GM12874 (cell line): ENCODE measurements around the gene SCN3B.

Experiments used
- CTCF ChIP-seq: IDR thresholded peaks from 2 replicates; pipeline ENCODE4 v1.5.1; 2011; ENCODE audit warnings: low read depth, mild to moderate bottlenecking, control low read depth, low read length, moderate library complexity; ENCODE audit not compliant: insufficient read depth

Gene SCN3B

GRCh38 chr11:123694551-123694950, 40.1 kb upstream of the SCN3B start:
- TF ChIP-seq CTCF, result no peak

- TF ChIP-seq CTCF, result no peak
Measured at GRCh38 chr11:123692961-123693360, 38.5 kb upstream of the SCN3B start.

GRCh38 chr11:123690485-123690884, 36.1 kb upstream of the SCN3B start:
- no peak for TF ChIP-seq CTCF

- TF ChIP-seq CTCF, result no peak
Measured at GRCh38 chr11:123684601-123685000, 30.2 kb upstream of the SCN3B start.

- TF ChIP-seq CTCF, result no peak
Measured at GRCh38 chr11:123683428-123684170, 29.2 kb upstream of the SCN3B start.

GRCh38 chr11:123682696-123683410, 28.4 kb upstream of the SCN3B start:
- no peak for TF ChIP-seq CTCF

- no peak for TF ChIP-seq CTCF
Measured at GRCh38 chr11:123681030-123681429, 26.6 kb upstream of the SCN3B start.
